Small intestine (tissue), 7 donors: ENCODE measurements around the gene CAMTA1. TPM values are rescaled to one million over a fixed set of nuclear protein-coding genes. Genes with fewer than 3 reads are reported as not detected.
"Not testable (repeated sequence)": the region's sequence is repeated elsewhere in the genome, so short reads cannot be mapped to it uniquely, and the experiment has no call there.

Experiments used
- DNase-seq, 2 donors: peaks; one replicate each; pipeline versions ENCODE4 v3.0.0 to v3.0.0-alpha.2; 2013
- FAIRE-seq: peaks from 2 replicates; lab custom pipeline; 2012; peaks lifted over from hg19 to GRCh38; lab: Jason Lieb, UNC
- H3K27ac ChIP-seq, 3 donors: one replicate each; pipeline ENCODE4 v1.5.1; 2013; ENCODE audit warnings: low read length in 2 of 3, mild to moderate bottlenecking in 2 of 3, control low read depth in 1 of 3, inconsistent platforms in 1 of 3, low read depth in 1 of 3, moderate library complexity in 1 of 3
- H3K27me3 ChIP-seq, 3 donors: one replicate each; pipeline ENCODE4 v1.6.1; 2013; ENCODE audit warnings: low read length in 3 of 3, inconsistent platforms in 1 of 3; ENCODE audit not compliant: control insufficient read depth in 3 of 3, insufficient read depth in 3 of 3
- H3K36me3 ChIP-seq, 3 donors: one replicate each; pipeline ENCODE4 v1.6.1; 2013; ENCODE audit warnings: low read length in 3 of 3, inconsistent platforms in 1 of 3, low read depth in 1 of 3, mild to moderate bottlenecking in 1 of 3, moderate library complexity in 1 of 3; ENCODE audit not compliant: control insufficient read depth in 3 of 3, insufficient read depth in 2 of 3
- H3K4me1 ChIP-seq, 3 donors: one replicate each; pipeline ENCODE4 v1.6.1; 2013; ENCODE audit warnings: low read length in 2 of 3, inconsistent platforms in 1 of 3, low read depth in 1 of 3, mild to moderate bottlenecking in 1 of 3, moderate library complexity in 1 of 3; ENCODE audit not compliant: control insufficient read depth in 3 of 3, insufficient read depth in 2 of 3
- H3K4me3 ChIP-seq, 3 donors: one replicate each; pipeline ENCODE4 v1.5.1; 2013; ENCODE audit warnings: low read length in 3 of 3, control low read depth in 1 of 3, inconsistent platforms in 1 of 3, low read depth in 1 of 3, mild to moderate bottlenecking in 1 of 3, moderate library complexity in 1 of 3
- H3K9me3 ChIP-seq, 2 donors: one replicate each; pipeline ENCODE4 v1.6.1; 2013; ENCODE audit warnings: low read depth in 1 of 2, low read length in 1 of 2; ENCODE audit not compliant: control insufficient read depth in 2 of 2, insufficient read depth in 1 of 2
- WGBS, 3 donors: extraction: QIAGEN DNeasy Blood & Tissue Kit; methylation state at CpG; one replicate each; pipeline ENCODE4 v1.1.7; 2013; 5-methylcytosine and 5-hydroxymethylcytosine counted together
- polyA plus RNA-seq, 4 donors: library from polyadenylated mRNA; stranded (reverse) in 3 of 4; unstranded in 1 of 4; fragments of 200-250 nt in 3 of 4; fragments of 120-200 nt in 1 of 4; gene quantifications; one replicate each; pipeline versions ENCODE4 v1.2.1 to v1.2.3, GENCODE V29; 2013
- donor health status: healthy with polysubstance abuse.
- donor health status: control.
- donor health status: control.
- donor health status: Bipolar disorder and iron deficiency.
- donor health status: healthy.

The CAMTA1 gene
- polyA plus RNA-seq, 4 donors, result 57.6 to 177 (median 147) TPM

DNA sequence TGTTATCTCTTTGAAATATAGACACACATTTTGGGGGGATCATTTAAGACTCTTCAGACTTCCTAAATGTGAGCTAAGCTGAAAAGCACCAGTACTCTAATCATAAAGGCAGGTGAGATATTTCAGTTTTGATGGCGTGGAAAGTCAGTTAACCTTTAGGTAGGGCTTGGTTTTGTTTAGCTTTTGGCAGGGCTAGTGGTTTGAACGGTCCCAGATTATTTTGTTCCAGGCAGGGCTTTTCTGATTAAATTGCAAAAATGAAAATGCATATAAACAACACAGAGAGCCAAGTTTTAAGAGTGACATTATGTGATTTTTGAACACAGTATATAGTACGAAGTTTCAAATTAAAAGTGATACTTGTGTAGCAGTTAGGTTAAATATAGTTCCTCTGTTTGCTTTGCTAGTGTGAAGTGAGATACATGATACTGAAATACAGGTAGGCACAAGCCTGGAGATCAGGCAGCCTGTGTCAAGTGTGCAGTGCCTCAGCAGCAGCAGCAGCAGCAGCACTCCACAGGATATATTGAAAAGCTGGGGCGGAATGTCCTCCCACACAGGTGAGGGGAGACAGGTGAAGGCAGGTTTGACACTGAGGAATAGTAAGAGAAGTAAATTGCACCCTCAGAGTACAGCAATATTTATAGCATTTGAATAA, 47.4 kb downstream of the CAMTA1 start:
- FAIRE-seq, result no peak
- H3K27me3 ChIP-seq, result no peaks in the 10 kb centered on the region
- no peaks in the 10 kb centered on the region for H3K9me3 ChIP-seq
- H3K27ac ChIP-seq, result no peak overlapping the region
- 41 to 53% (median 49%) methylated on average over 4 of the region's 4 CpGs for WGBS, 3 donors
- DNase-seq, result no peak
- no peak overlapping the region for H3K4me3 ChIP-seq
- H3K4me1 ChIP-seq, result no peaks in the 10 kb centered on the region
- H3K36me3 ChIP-seq, result peaks cover 0 to 19% (median 0%) of the 10 kb centered on the region in 3 donors

GRCh38 chr1:6833804-6834203, 48.5 kb downstream of the CAMTA1 start:
- FAIRE-seq (no peak), DNase-seq (no peak)
- Histone ChIP-seq H3K4me1 (no peaks in the 10 kb centered on the region), H3K27ac (no peak overlapping the region), H3K36me3 (peaks cover 0 to 24% (median 0%) of the 10 kb centered on the region in 3 donors), H3K4me3 (no peak overlapping the region), H3K9me3 (no peaks in the 10 kb centered on the region), H3K27me3 (no peaks in the 10 kb centered on the region)
- WGBS, 3 donors, result 93 to 95% (median 94%) methylated on average over 5 of the region's 5 CpGs

GRCh38 chr1:6834366-6834765, 49.1 kb downstream of the CAMTA1 start:
- no peak for DNase-seq
- 96% methylated on average over 13 of the region's 13 CpGs for WGBS, 3 donors
- no peak for FAIRE-seq

GRCh38 chr1:6835139-6835538, 49.9 kb downstream of the CAMTA1 start:
- FAIRE-seq (no peak), DNase-seq (no peak)
- H3K36me3 ChIP-seq, result peaks cover 0 to 21% (median 0%) of the 10 kb centered on the region in 3 donors
- 96 to 97% (median 96%) methylated on average over 3 of the region's 3 CpGs for whole genome bisulfite sequencing, 3 donors
- H3K4me1 ChIP-seq, result no peaks in the 10 kb centered on the region
- H3K4me3 ChIP-seq, result no peak overlapping the region
- no peak overlapping the region for H3K27ac ChIP-seq
- H3K9me3 ChIP-seq, result no peaks in the 10 kb centered on the region
- no peaks in the 10 kb centered on the region for H3K27me3 ChIP-seq

More at GRCh38 chr1:6834366-6834765, 49.1 kb downstream of the CAMTA1 start:
- H3K4me3 ChIP-seq, result no peak overlapping the region
- no peak overlapping the region for H3K27ac ChIP-seq
- no peaks in the 10 kb centered on the region for H3K9me3 ChIP-seq
- H3K36me3 ChIP-seq, result peaks cover 0 to 24% (median 0%) of the 10 kb centered on the region in 3 donors
- H3K27me3 ChIP-seq, result no peaks in the 10 kb centered on the region
- no peaks in the 10 kb centered on the region for H3K4me1 ChIP-seq

GRCh38 chr1:6842301-6842700, 57.0 kb downstream of the CAMTA1 start:
- H3K4me3 ChIP-seq, result no peak overlapping the region
- DNase-seq (no peak), FAIRE-seq (no peak)
- 85 to 93% (median 87%) methylated on average over 8 of the region's 8 CpGs for WGBS, 3 donors
- H3K27ac ChIP-seq, result no peak overlapping the region
- peaks cover 0 to 7% of the 10 kb centered on the region in 2 donors for H3K9me3 ChIP-seq
- H3K36me3 ChIP-seq, result peaks cover 2 to 24% (median 3%) of the 10 kb centered on the region in 3 donors
- no peaks in the 10 kb centered on the region for H3K27me3 ChIP-seq
- H3K4me1 ChIP-seq, result no peaks in the 10 kb centered on the region

GRCh38 chr1:6845786-6846185, 60.5 kb downstream of the CAMTA1 start:
- WGBS, 3 donors, result 94 to 100% (median 96%) methylated on average over 4 of the region's 4 CpGs
- DNase-seq, H3K4me1 ChIP-seq, FAIRE-seq, H3K9me3 ChIP-seq, H3K27ac ChIP-seq, H3K4me3 ChIP-seq, H3K27me3 ChIP-seq: not testable (repeated sequence)
- H3K36me3 ChIP-seq, result peaks cover 2 to 18% (median 3%) of the 10 kb centered on the region in 3 donors

DNA sequence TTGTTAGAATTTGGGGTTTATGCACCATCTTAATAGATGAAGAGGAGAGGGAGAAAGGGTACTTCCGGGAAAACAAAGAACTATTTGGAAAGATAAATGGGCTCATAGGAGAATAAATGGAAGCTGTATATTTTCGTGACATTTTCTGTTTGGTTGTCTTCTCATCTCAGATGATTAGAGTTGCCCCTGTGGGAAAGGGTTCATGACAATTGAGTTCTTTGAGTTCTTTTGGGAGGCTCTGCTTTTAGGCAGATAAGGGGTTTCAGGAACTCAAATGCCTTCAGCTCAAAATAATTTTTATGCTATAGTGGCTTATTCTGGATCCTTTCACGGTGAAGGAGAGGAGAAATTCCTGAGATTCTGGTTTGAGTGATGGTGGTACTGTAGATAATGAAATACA, 63.6 kb downstream of the CAMTA1 start:
- DNase-seq (no peak), FAIRE-seq (no peak)
- WGBS, 3 donors, result 94 to 97% (median 97%) methylated on average over 3 of the region's 3 CpGs
- H3K4me3 ChIP-seq, result no peak overlapping the region
- no peak overlapping the region for H3K27ac ChIP-seq
- peaks cover 0 to 7% of the 10 kb centered on the region in 2 donors for H3K9me3 ChIP-seq
- no peaks in the 10 kb centered on the region for H3K27me3 ChIP-seq
- no peaks in the 10 kb centered on the region for H3K4me1 ChIP-seq
- peaks cover 0 to 12% (median 3%) of the 10 kb centered on the region in 3 donors for H3K36me3 ChIP-seq

DNA sequence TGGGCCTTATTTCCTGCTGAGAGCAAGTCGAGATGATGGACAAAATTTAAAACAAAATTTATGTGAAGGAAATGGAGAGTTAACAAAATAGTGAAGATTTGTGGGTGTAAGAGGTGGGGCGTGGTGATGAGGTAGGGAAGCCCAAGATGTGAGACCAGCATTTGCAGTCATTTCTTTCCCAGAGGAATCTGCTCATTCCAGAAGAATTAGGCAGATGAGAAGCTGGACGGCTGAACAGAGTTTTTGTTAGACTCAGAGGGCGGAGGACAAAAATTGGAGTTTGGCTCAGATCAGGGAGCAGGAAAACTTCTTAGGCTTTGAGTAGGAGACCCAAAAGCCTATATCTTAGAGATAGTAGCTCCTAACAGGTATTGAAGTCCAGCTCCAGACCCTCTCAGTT, 65.3 kb downstream of the CAMTA1 start:
- Histone ChIP-seq H3K27ac (no peak overlapping the region), H3K4me1 (no peaks in the 10 kb centered on the region), H3K27me3 (no peaks in the 10 kb centered on the region), H3K4me3 (no peak overlapping the region), H3K36me3 (peaks cover 0 to 11% (median 0%) of the 10 kb centered on the region in 3 donors), H3K9me3 (peaks cover 0 to 4% of the 10 kb centered on the region in 2 donors)
- WGBS, 3 donors, result 82 to 93% (median 92%) methylated on average over 4 of the region's 4 CpGs
- DNase-seq (no peak), FAIRE-seq (no peak)
